PFSK-1 (cell line): ENCODE results near the gene TRPM3.

Experiments
- POLR2AphosphoS5 ChIP-seq: IDR thresholded peaks from 2 replicates; pipeline ENCODE4 v1.6.1; 2012; ENCODE audit warnings: low read depth, mild to moderate bottlenecking, control low read depth, low read length, moderate library complexity
- TAF1 ChIP-seq: IDR thresholded peaks from 2 replicates; pipeline ENCODE4 v1.6.1; 2012; ENCODE audit warnings: low read length, control low read depth, borderline replicate concordance; ENCODE audit not compliant: insufficient read depth

- TF ChIP-seq TAF1 (no peak), POLR2AphosphoS5 (no peak)
These were observed 511.7 kb downstream of the TRPM3 start for GRCh38 chr9:70609542-70610286.
